HG03575 (cell line): ENCODE measurements around the gene KCTD13.
"Not testable (repeated sequence)": the region's sequence is repeated elsewhere in the genome, so short reads cannot be mapped to it uniquely, and the experiment has no call there.

Experiments
- ATAC-seq: cut with Tn5 transposase; IDR thresholded peaks from one replicate; pipeline ENCODE4 v1.9.1; 2021; ENCODE audit not compliant: unreplicated experiment, insufficient number of reproducible peaks, low FRiP score; ENCODE audit errors: extremely low read depth

KCTD13 gene

GRCh38 chr16:29894352-29894751, 31.7 kb downstream of the KCTD13 start:
- no peak for ATAC-seq

GRCh38 chr16:29893553-29893952, 32.5 kb downstream of the KCTD13 start:
- no peak for ATAC-seq

- ATAC-seq = no peak
These were observed 33.6 kb downstream of the KCTD13 start for GRCh38 chr16:29892458-29892813.

- ATAC-seq = no peak
These were observed 34.2 kb downstream of the KCTD13 start for GRCh38 chr16:29891525-29892457.

- not testable (repeated sequence) for ATAC-seq
These were observed 36.7 kb downstream of the KCTD13 start for GRCh38 chr16:29889372-29889771.

GRCh38 chr16:29883987-29884386, 42.0 kb downstream of the KCTD13 start:
- no peak for ATAC-seq

- ATAC-seq = no peak
These were observed 45.0 kb downstream of the KCTD13 start for GRCh38 chr16:29881050-29881449.

- no peak for ATAC-seq
These were observed 47.9 kb downstream of the KCTD13 start for GRCh38 chr16:29878172-29878571.

GRCh38 chr16:29877266-29877961, 48.6 kb downstream of the KCTD13 start:
- ATAC-seq = no peak

GRCh38 chr16:29876594-29877249, 49.3 kb downstream of the KCTD13 start:
- ATAC-seq = no peak

- no peak for ATAC-seq
These were observed 49.8 kb downstream of the KCTD13 start for GRCh38 chr16:29876217-29876593.

GRCh38 chr16:29875206-29875605, 50.8 kb downstream of the KCTD13 start:
- ATAC-seq = no peak

- no peak for ATAC-seq
These were observed 52.7 kb downstream of the KCTD13 start for GRCh38 chr16:29873319-29873718.

GRCh38 chr16:29871822-29872546, 54.0 kb downstream of the KCTD13 start:
- no peak for ATAC-seq

GRCh38 chr16:29869067-29869466, 57.0 kb downstream of the KCTD13 start:
- ATAC-seq = not testable (repeated sequence)

- ATAC-seq = no peak
These were observed 57.5 kb downstream of the KCTD13 start for GRCh38 chr16:29868396-29869009.

GRCh38 chr16:29864205-29864604, 61.8 kb downstream of the KCTD13 start:
- no peak for ATAC-seq

GRCh38 chr16:29863669-29863984, 62.4 kb downstream of the KCTD13 start:
- ATAC-seq = no peak
